ENCODE measurements around the gene CLDN11.

The CLDN11 gene

GRCh38 chr3:170469151-170470062, 50.7 kb downstream of the CLDN11 start:
- Histone ChIP-seq H3K27me3 (no peaks in the 10 kb centered on the region), H3K36me3 (peaks cover 11% of the 10 kb centered on the region), H3K4me1 (peaks cover 27% of the 10 kb centered on the region), H3K4me3 (ENCODE audit: low read depth, low read length) (no peak overlapping the region), H3K9me3 (no peaks in the 10 kb centered on the region; the same call in 1 of the 2 replicates)
- TF ChIP-seq, protein P1, sequence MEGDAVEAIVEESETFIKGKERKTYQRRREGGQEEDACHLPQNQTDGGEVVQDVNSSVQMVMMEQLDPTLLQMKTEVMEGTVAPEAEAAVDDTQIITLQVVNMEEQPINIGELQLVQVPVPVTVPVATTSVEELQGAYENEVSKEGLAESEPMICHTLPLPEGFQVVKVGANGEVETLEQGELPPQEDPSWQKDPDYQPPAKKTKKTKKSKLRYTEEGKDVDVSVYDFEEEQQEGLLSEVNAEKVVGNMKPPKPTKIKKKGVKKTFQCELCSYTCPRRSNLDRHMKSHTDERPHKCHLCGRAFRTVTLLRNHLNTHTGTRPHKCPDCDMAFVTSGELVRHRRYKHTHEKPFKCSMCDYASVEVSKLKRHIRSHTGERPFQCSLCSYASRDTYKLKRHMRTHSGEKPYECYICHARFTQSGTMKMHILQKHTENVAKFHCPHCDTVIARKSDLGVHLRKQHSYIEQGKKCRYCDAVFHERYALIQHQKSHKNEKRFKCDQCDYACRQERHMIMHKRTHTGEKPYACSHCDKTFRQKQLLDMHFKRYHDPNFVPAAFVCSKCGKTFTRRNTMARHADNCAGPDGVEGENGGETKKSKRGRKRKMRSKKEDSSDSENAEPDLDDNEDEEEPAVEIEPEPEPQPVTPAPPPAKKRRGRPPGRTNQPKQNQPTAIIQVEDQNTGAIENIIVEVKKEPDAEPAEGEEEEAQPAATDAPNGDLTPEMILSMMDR (IDR thresholded peaks at IDR 0.05; ENCODE audit: low read depth, low read length): no peak
- peak; percentile 59 for DNase-seq

DNA sequence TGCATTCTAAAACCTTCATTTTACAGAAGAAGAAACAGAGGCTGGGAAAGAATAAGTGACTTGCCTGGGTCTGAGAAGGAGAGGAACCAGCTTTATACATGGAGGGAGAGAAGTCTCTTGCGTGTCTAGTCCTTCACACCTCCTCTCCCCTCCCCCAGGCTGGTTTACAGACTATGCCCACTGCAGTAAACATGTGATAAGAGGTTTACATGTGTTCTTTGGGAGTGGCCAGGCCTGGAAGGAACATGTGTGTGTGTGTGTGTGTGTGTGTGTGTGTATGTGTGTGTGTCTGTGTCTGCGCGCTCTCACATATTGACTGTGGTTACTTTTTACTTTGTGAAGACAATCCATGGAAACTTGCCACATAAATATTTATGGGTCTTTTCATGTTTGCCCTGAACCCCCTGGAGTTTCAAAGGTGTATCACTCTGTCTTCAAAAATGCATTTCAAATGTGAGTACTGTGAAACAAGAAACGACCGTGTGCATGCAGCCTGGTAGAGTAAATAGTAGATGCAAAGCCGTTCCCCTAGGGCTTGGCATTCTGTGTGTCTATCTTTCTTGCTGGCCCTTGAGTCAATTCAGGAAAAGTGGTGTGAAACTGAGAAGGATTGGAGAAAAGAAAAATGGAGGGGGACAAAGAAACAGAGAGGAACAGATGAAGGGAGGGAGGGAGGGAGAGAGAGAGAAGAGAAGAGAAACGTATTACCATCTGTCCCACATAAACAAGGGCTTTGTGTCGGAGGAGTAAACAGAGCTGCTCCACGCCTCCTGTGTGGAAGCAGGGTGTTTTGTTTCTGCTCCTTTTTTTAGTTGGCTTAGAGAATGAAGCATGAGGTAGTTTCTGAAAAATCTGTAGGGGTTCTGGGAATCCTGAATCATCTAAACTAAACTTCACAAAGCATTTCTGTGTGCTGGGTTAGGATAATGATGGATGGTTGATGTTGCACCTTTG, 51.7 kb downstream of the CLDN11 start:
- Histone ChIP-seq H3K4me1 (peaks cover 27% of the 10 kb centered on the region), H3K27me3 (no peaks in the 10 kb centered on the region), H3K36me3 (peaks cover 9% of the 10 kb centered on the region), H3K9me3 (no peaks in the 10 kb centered on the region; the same call in 1 of the 2 replicates), H3K4me3 (ENCODE audit: low read depth, low read length) (no peak overlapping the region)
- no peak for DNase-seq
- TF ChIP-seq, protein P1 (IDR thresholded peaks at IDR 0.05; ENCODE audit: low read depth, low read length): no peak

DNA sequence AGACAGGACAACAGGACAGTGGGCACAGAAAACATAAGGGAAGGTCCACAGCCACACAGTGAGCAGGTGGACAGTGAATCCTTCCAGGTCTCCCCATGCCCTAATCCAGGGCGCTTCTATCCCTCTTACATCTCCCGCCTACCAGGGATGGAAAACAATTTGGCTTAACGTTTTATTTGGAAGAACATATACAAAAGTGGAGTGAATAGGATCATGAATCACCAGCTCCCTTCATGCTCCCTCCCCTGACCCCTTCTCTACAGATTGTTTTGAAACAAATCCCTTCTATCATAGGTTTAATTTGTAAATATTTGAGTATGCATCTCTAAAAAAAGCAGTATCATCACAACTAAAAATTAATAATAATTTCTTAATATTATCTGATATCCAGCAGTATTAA, 52.5 kb downstream of the CLDN11 start:
- Histone ChIP-seq H3K27me3 (no peaks in the 10 kb centered on the region), H3K4me1 (peaks cover 25% of the 10 kb centered on the region), H3K9me3 (no peaks in the 10 kb centered on the region; the same call in 1 of the 2 replicates), H3K36me3 (peaks cover 5% of the 10 kb centered on the region), H3K4me3 (ENCODE audit: low read depth, low read length) (no peak overlapping the region)
- TF ChIP-seq, protein P1 (IDR thresholded peaks at IDR 0.05; ENCODE audit: low read depth, low read length): no peak
- DNase-seq: no peak

GRCh38 chr3:170473358-170473757, 54.7 kb downstream of the CLDN11 start:
- no peak overlapping the region for H3K4me3 ChIP-seq (ENCODE audit: low read depth, low read length)
- H3K27me3 ChIP-seq: no peaks in the 10 kb centered on the region
- H3K9me3 ChIP-seq: no peaks in the 10 kb centered on the region; the same call in 1 of the 2 replicates
- H3K36me3 ChIP-seq: no peaks in the 10 kb centered on the region; the same call in 1 of the 2 replicates
- DNase-seq: no peak
- peaks cover 15% of the 10 kb centered on the region for H3K4me1 ChIP-seq
- TF ChIP-seq, protein P1 (IDR thresholded peaks at IDR 0.05; ENCODE audit: low read depth, low read length): no peak

- H3K4me3 ChIP-seq (ENCODE audit: low read depth, low read length): no peak overlapping the region
- H3K4me1 ChIP-seq: no peaks in the 10 kb centered on the region
- no peaks in the 10 kb centered on the region; the same call in 1 of the 2 replicates for H3K9me3 ChIP-seq
- no peak for DNase-seq
- H3K27me3 ChIP-seq: no peaks in the 10 kb centered on the region
- TF ChIP-seq, protein P1 (IDR thresholded peaks at IDR 0.05; ENCODE audit: low read depth, low read length): no peak
- peaks cover 8% of the 10 kb centered on the region for H3K36me3 ChIP-seq
Measured at GRCh38 chr3:170475092-170475685, 56.5 kb downstream of the CLDN11 start.

Measured in BE2C (cell line).